Measurements from ENCODE around the gene GARNL3. TPM values are rescaled to one million over a fixed set of nuclear protein-coding genes. Genes with fewer than 3 reads are reported as not detected.
A peak's percentile ranks its signal among the peaks of the same experiment; 100 is the strongest.

Gene GARNL3
- total RNA-seq, 1 experiment from 2014 or later, result 6.1 TPM

DNA sequence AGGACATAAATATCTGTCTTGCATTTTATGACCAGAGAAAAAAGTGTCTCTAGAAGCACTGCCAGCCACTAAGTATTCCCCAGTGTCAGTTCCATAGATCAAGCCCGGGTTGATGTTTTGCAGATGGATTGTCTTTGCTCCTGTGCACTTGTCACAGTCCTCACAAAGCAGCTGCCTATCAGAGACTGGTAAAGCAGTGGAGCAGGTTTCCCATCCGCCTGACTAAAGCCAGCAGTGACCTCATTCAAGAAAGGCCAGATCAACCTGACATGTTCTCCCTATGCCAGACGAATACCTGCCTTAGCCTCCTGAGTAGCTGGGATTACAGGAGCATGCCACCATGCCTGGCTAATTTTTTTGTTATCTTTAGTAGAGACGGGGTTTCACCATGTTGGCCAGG is 26.8 kb upstream of the GARNL3 start:
- Mint-ChIP-seq H3K4me3 (ENCODE audit: unreplicated experiment) (no peak overlapping the region), H3K9me3 (ENCODE audit: unreplicated experiment) (no peaks in the 10 kb centered on the region), H3K36me3 (ENCODE audit: insufficient read depth, unreplicated experiment) (peaks cover 4% of the 10 kb centered on the region), H3K27me3 (ENCODE audit: insufficient read depth, unreplicated experiment) (no peaks in the 10 kb centered on the region), H3K27ac (ENCODE audit: low read depth, unreplicated experiment) (no peak overlapping the region), H3K4me1 (ENCODE audit: insufficient read depth, unreplicated experiment) (no peaks in the 10 kb centered on the region)
- TF ChIP-seq, protein P1, sequence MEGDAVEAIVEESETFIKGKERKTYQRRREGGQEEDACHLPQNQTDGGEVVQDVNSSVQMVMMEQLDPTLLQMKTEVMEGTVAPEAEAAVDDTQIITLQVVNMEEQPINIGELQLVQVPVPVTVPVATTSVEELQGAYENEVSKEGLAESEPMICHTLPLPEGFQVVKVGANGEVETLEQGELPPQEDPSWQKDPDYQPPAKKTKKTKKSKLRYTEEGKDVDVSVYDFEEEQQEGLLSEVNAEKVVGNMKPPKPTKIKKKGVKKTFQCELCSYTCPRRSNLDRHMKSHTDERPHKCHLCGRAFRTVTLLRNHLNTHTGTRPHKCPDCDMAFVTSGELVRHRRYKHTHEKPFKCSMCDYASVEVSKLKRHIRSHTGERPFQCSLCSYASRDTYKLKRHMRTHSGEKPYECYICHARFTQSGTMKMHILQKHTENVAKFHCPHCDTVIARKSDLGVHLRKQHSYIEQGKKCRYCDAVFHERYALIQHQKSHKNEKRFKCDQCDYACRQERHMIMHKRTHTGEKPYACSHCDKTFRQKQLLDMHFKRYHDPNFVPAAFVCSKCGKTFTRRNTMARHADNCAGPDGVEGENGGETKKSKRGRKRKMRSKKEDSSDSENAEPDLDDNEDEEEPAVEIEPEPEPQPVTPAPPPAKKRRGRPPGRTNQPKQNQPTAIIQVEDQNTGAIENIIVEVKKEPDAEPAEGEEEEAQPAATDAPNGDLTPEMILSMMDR (IDR thresholded peaks at IDR 0.05; ENCODE audit: unreplicated experiment), result no peak
- ChIA-PET CTCF (interaction anchor here (0.6 kb wide), 1 partner anchor 40 kb away, joined by 3 read pairs; no protein-coding TSS in a partner anchor), POLR2A (no interaction called here)
- no peak for DNase-seq (ENCODE audit: unreplicated experiment)
- BruUV-seq (replicated peaks), result no TSS peak
- intact Hi-C loops (cut with micrococcal nuclease), result no loop called here

DNA sequence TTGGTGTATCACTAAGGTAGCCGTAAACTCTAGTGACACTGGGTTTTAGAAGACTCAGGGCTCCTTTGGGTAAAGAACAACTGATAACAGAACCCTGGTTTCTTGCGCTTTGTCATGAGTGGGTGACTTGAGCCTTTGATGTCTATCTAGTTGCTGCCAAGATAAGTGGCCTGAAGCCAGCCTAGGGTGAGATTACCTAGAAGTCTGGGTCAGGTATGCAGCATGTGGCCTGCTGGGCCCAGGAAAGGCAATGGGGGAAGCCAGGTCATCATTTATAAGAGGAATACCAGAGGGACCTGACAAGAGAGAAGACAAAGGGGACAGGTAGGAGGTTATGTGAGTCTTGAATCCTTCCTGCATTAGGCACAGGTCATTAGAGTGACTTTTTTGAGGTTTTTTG is 23.2 kb upstream of the GARNL3 start:
- peak overlapping the region; percentile 88 for H3K27ac Mint-ChIP-seq (ENCODE audit: low read depth, unreplicated experiment)

DNA sequence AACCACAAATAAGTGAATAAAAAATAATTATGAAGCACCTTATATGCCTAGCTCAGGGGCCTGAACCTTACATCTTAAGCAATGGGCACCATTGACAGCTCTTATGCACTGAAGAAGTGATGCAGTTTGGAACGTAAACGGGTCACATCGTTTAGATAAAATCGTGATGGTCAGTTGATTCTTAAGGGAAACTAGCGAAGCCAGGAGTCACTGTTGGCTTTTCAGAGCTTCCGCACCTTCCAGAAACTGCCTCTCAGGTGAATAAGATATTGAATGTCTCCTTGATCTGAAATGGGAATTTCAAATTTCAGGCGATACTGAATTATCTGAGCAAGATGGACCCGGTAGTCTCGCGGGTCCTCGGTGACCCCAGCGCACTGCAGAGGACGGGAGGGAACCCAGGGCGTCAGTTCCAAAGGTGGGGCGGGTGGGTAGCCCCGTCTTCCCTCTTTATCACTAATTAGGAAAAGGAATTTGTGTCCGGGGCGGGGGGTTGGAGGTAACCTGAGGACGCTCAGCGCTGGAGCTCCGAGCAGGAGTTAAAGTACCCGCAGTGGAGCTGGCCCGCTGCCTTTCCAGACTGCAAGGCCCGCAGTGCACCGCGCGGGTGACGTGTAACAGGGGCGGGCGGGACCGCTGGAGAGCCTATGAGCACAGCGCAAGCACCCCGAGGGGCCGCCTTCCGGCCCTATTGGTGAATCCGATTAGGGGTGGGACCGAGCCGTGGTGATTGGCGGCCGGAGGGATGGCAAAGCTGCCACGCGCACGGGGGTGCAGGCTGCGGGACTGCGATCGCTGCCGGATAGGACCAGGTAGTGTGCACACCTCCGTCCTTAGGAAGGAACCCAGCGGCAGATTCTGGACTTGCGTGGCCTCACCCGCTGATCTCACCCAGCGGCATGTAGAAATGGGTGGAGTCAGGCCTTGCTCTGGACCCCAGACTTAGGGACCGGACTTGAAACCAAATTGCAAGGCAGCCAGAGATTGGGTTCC is 19.7 kb upstream of the GARNL3 start:
- TF ChIP-seq, protein P1 (IDR thresholded peaks at IDR 0.05; ENCODE audit: unreplicated experiment), result no peak
- intact Hi-C loops (cut with micrococcal nuclease), result no loop called here
- BruUV-seq (replicated peaks), result TSS peak; percentile 86
- DNase-seq (ENCODE audit: unreplicated experiment), result peak; percentile 96
- CTCF ChIA-PET, result interaction anchor here (0.6 to 1.3 kb wide), 4 partner anchors 10 to 153 kb away, joined by 3 to 7 read pairs (median 3); no protein-coding TSS in a partner anchor
- H3K4me3 Mint-ChIP-seq (ENCODE audit: unreplicated experiment), result peak overlapping the region; percentile 95
- no peaks in the 10 kb centered on the region for H3K27me3 Mint-ChIP-seq (ENCODE audit: insufficient read depth, unreplicated experiment)
- H3K9me3 Mint-ChIP-seq (ENCODE audit: unreplicated experiment), result no peaks in the 10 kb centered on the region
- H3K27ac Mint-ChIP-seq (ENCODE audit: low read depth, unreplicated experiment), result peak overlapping the region; percentile 94
- POLR2A ChIA-PET, result interaction anchor here (0.6 to 1.8 kb wide), 21 partner anchors 9 to 824 kb away, joined by 3 to 12 read pairs (median 4); partner anchors contain the start of genes LRSAM1, SLC2A8 and ZNF79
- H3K4me1 Mint-ChIP-seq (ENCODE audit: insufficient read depth, unreplicated experiment), result peaks cover 4% of the 10 kb centered on the region
- no peaks in the 10 kb centered on the region for H3K36me3 Mint-ChIP-seq (ENCODE audit: insufficient read depth, unreplicated experiment)

More for the DNA sequence above, 23.2 kb upstream of the GARNL3 start:
- Mint-ChIP-seq H3K4me1 (ENCODE audit: insufficient read depth, unreplicated experiment) (peaks cover 4% of the 10 kb centered on the region), H3K27me3 (ENCODE audit: insufficient read depth, unreplicated experiment) (no peaks in the 10 kb centered on the region), H3K4me3 (ENCODE audit: unreplicated experiment) (no peak overlapping the region), H3K36me3 (ENCODE audit: insufficient read depth, unreplicated experiment) (peaks cover 2% of the 10 kb centered on the region), H3K9me3 (ENCODE audit: unreplicated experiment) (no peaks in the 10 kb centered on the region)
- no TSS peak for BruUV-seq (replicated peaks)
- POLR2A ChIA-PET, result interaction anchor here (0.7 kb wide), 1 partner anchor 22 kb away, joined by 3 read pairs; no protein-coding TSS in a partner anchor
- intact Hi-C loops (cut with micrococcal nuclease), result no loop called here
- CTCF ChIA-PET, result no interaction called here
- DNase-seq (ENCODE audit: unreplicated experiment), result no peak
- TF ChIP-seq, protein P1 (IDR thresholded peaks at IDR 0.05; ENCODE audit: unreplicated experiment), result no peak

DNA sequence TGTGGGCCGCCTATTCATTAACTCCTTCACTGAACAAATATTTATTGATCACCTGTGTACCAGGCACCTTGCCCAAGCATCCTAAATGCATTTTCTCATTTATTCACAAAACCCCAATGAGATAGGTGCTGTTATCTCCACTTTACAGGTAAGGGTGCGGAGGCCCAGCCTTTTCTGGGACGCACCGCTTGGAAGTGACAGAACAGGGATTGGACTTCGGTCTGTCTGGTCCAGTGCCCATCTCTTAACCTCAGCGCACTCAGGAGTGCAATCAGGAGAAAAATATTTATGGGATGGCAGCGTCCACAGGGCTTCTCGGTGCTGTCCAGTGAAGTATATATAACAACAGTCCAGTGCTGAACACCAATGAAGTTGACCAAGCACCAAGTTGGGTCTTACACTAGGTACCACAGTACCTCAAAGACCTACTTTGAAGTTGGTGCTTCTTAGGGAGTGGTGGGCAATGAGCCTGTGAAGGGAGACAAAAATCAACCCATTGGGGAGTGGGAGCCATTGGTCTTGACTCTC is 18.9 kb upstream of the GARNL3 start:
- intact Hi-C loops (cut with micrococcal nuclease), result no loop called here
- POLR2A ChIA-PET, result interaction anchor here (0.8 to 1.8 kb wide), 6 partner anchors 17 to 179 kb away, joined by 3 to 12 read pairs (median 4); partner anchors contain the start of gene ZNF79

More for the DNA sequence above, 18.9 kb upstream of the GARNL3 start:
- CTCF ChIA-PET, result no interaction called here
- Mint-ChIP-seq H3K4me1 (ENCODE audit: insufficient read depth, unreplicated experiment) (peaks cover 4% of the 10 kb centered on the region), H3K9me3 (ENCODE audit: unreplicated experiment) (no peaks in the 10 kb centered on the region), H3K27me3 (ENCODE audit: insufficient read depth, unreplicated experiment) (no peaks in the 10 kb centered on the region), H3K36me3 (ENCODE audit: insufficient read depth, unreplicated experiment) (no peaks in the 10 kb centered on the region), H3K4me3 (ENCODE audit: unreplicated experiment) (peak overlapping the region; percentile 95), H3K27ac (ENCODE audit: low read depth, unreplicated experiment) (peak overlapping the region; percentile 94)
- TF ChIP-seq, protein P1 (IDR thresholded peaks at IDR 0.05; ENCODE audit: unreplicated experiment), result no peak
- no peak for DNase-seq (ENCODE audit: unreplicated experiment)
- no TSS peak for BruUV-seq (replicated peaks)

Data from MCF 10A (cell line).